OCI-LY3 (cell line): ENCODE measurements around the gene RASSF1.

ENCODE experiments used
- H2AFZ ChIP-seq: fragments of 200-600, 300-600 bp; shearing (Covaris generic); 2 replicates; pipeline ENCODE4 v1.6.0; 2014; ENCODE audit warnings: antibody characterized with exemption, low read depth, low read length
- H3K27ac ChIP-seq: fragments of 200-600, 300-600 bp; sonication (generic); 2 replicates; pipeline ENCODE4 v1.5.1; 2014; ENCODE audit warnings: mild to moderate bottlenecking, low read length, moderate library complexity, mixed read lengths
- H3K27me3 ChIP-seq: fragments of 200-600, 300-600 bp; sonication (generic); 2 replicates; pipeline ENCODE4 v1.6.1; 2014; ENCODE audit warnings: low read depth, low read length, mixed read lengths
- H3K36me3 ChIP-seq: fragments of 200-600, 300-600 bp; sonication (generic); replicated peaks from 2 replicates; pipeline ENCODE3; 2014; ENCODE audit warnings: low read depth, low read length, mixed read lengths
- H3K4me1 ChIP-seq: fragments of 300-600, 200-600 bp; sonication (generic); 2 replicates; pipeline ENCODE4 v1.6.1; 2014; ENCODE audit warnings: low read length, mixed read lengths
- H3K4me2 ChIP-seq: fragments of 200-600, 300-600 bp; sonication (generic); 2 replicates; pipeline ENCODE4 v1.6.1; 2014; ENCODE audit warnings: low read length, mixed read lengths
- H3K4me3 ChIP-seq: fragments of 300-600, 200-600 bp; sonication (generic); 2 replicates; pipeline ENCODE4 v1.5.1; 2014; ENCODE audit warnings: antibody characterized with exemption, mild to moderate bottlenecking, low read length, moderate library complexity
- H3K79me2 ChIP-seq: fragments of 300-600, 200-600 bp; shearing (Covaris generic); 2 replicates; pipeline ENCODE4 v1.6.1; 2014; ENCODE audit warnings: mild to moderate bottlenecking, low read length, mixed read lengths
- H3K9ac ChIP-seq: fragments of 300-600, 200-600 bp; shearing (Covaris generic); 2 replicates; pipeline ENCODE4 v1.6.0; 2014; ENCODE audit warnings: mild to moderate bottlenecking, low read length, moderate library complexity
- H3K9me3 ChIP-seq: fragments of 200-600, 300-600 bp; shearing (Covaris generic); 2 replicates; pipeline ENCODE4 v1.6.1; 2014; ENCODE audit warnings: low read length, mixed read lengths; ENCODE audit not compliant: insufficient read depth
- H4K20me1 ChIP-seq: fragments of 200-600, 300-600 bp; sonication (generic); 2 replicates; pipeline ENCODE4 v1.6.1; 2016; ENCODE audit warnings: low read length, mixed read lengths; ENCODE audit not compliant: insufficient read depth
- CTCF ChIP-seq: fragments of 200-600, 300-600 bp; sonication (generic); IDR thresholded peaks from 2 replicates; pipeline ENCODE4 v1.5.1; 2014; ENCODE audit warnings: antibody characterized with exemption, low read length, low read depth
- EZH2phosphoT487 ChIP-seq: fragments of 200-600 bp; shearing (Covaris generic); IDR thresholded peaks from 2 replicates; pipeline ENCODE4 v1.6.1; 2018; ENCODE audit warnings: antibody characterized with exemption, mixed run types, low read depth

RASSF1 gene

GRCh38 chr3:50340448-50341329, at the start of gene RASSF1:
RASSF1 (minus strand) TSS chr3:50340836; CDS start chr3:50340805, 31 bp downstream.
- H3K27ac ChIP-seq, result no peak within 1 kb of the TSS
- no peak for TF ChIP-seq CTCF
- no peak for TF ChIP-seq EZH2phosphoT487
- H3K9me3 ChIP-seq, result no peaks in the 10 kb centered on the region
- no peak within 1 kb of the TSS for H3K4me3 ChIP-seq
- H3K79me2 ChIP-seq, result peaks cover 25% of the 10 kb centered on the region
- peaks cover 14% of the 10 kb centered on the region for H3K4me1 ChIP-seq
- H4K20me1 ChIP-seq, result no peaks in the 10 kb centered on the region
- no peak within 1 kb of the TSS for H3K9ac ChIP-seq
- H3K27me3 ChIP-seq, result no peaks in the 10 kb centered on the region
- peaks cover 13% of the 10 kb centered on the region for H3K36me3 ChIP-seq
- no peak within 1 kb of the TSS for H3K4me2 ChIP-seq
- H2AFZ ChIP-seq, result no peak within 1 kb of the TSS

- Histone ChIP-seq H2AFZ (no peak overlapping the region), H3K4me1 (no peaks in the 10 kb centered on the region), H3K79me2 (no peaks in the 10 kb centered on the region), H3K36me3 (no peaks in the 10 kb centered on the region), H3K27me3 (no peaks in the 10 kb centered on the region), H3K4me3 (no peak overlapping the region), H4K20me1 (no peaks in the 10 kb centered on the region), H3K27ac (no peak overlapping the region), H3K4me2 (no peak overlapping the region), H3K9ac (no peak overlapping the region), H3K9me3 (no peaks in the 10 kb centered on the region)
- TF ChIP-seq CTCF (no peak), EZH2phosphoT487 (no peak)
These were observed 48.8 kb upstream of the RASSF1 start for GRCh38 chr3:50389414-50389767.

- Histone ChIP-seq H2AFZ (no peak overlapping the region), H3K4me1 (no peaks in the 10 kb centered on the region), H3K79me2 (no peaks in the 10 kb centered on the region), H3K4me3 (no peak overlapping the region), H3K4me2 (no peak overlapping the region), H3K27ac (no peak overlapping the region), H3K9ac (no peak overlapping the region), H3K27me3 (no peaks in the 10 kb centered on the region), H4K20me1 (no peaks in the 10 kb centered on the region), H3K9me3 (no peaks in the 10 kb centered on the region), H3K36me3 (no peaks in the 10 kb centered on the region)
- TF ChIP-seq CTCF (no peak; the same call in 1 of the 2 replicates), EZH2phosphoT487 (no peak)
These were observed 48.2 kb upstream of the RASSF1 start for GRCh38 chr3:50388720-50389413.

GRCh38 chr3:50388016-50388719, 47.5 kb upstream of the RASSF1 start:
- no peak overlapping the region for H3K27ac ChIP-seq
- no peaks in the 10 kb centered on the region for H3K27me3 ChIP-seq
- no peaks in the 10 kb centered on the region for H4K20me1 ChIP-seq
- H3K9ac ChIP-seq, result no peak overlapping the region
- no peaks in the 10 kb centered on the region for H3K36me3 ChIP-seq
- no peak overlapping the region for H3K4me3 ChIP-seq
- no peak overlapping the region for H3K4me2 ChIP-seq
- no peaks in the 10 kb centered on the region for H3K4me1 ChIP-seq
- H3K9me3 ChIP-seq, result no peaks in the 10 kb centered on the region
- TF ChIP-seq EZH2phosphoT487 (no peak), CTCF (peak; percentile 45)
- H2AFZ ChIP-seq, result no peak overlapping the region
- no peaks in the 10 kb centered on the region for H3K79me2 ChIP-seq
